Caco-2 (cell line): ENCODE data around the gene C5orf24. TPM values are rescaled to one million over a fixed set of nuclear protein-coding genes. Genes with fewer than 3 reads are reported as not detected.
A peak's percentile ranks its signal among the peaks of the same experiment; 100 is the strongest.

Source experiments
- Bru-seq: library from RNA; stranded (reverse); fragments of 400-500 nt; gene quantifications from one replicate; lab custom pipeline; 2021; lab: Mats Ljungman, UMichigan
- BruChase-seq, 2 experiments: library from RNA; stranded (reverse); fragments of 400-500 nt; gene quantifications; one replicate each; lab custom pipeline; 2021; lab: Mats Ljungman, UMichigan
- BruUV-seq: library from RNA; stranded (reverse); fragments of 400-500 nt; replicated peaks from 2 replicates; lab custom pipeline; 2021; lab: Mats Ljungman, UMichigan
- CTCF ChIA-PET: fragments of 300-600 bp; sonication (Branson Sonifier 250); formaldehyde crosslinking; loops from one replicate; lab custom pipeline; 2022; ENCODE audit warnings: antibody characterized with exemption; lab: Charles Lee
- POLR2A ChIA-PET: fragments of 300-600 bp; sonication (Branson Sonifier 250); formaldehyde crosslinking; loops from one replicate; lab custom pipeline; 2022; ENCODE audit warnings: antibody characterized with exemption; lab: Charles Lee
- DNase-seq, 2 experiments: peaks; one replicate each; pipeline versions ENCODE4 v3.0.0 to v3.0.0-alpha.2; 2020 to 2022
- H3K27me3 ChIP-seq: replicated peaks from 2 replicates; pipeline ENCODE4 v1.6.0; 2011; ENCODE audit warnings: low read length; ENCODE audit not compliant: control insufficient read depth, insufficient read depth
- H3K36me3 ChIP-seq: 2 replicates; pipeline ENCODE4 v1.5.1; 2011; ENCODE audit warnings: low read length; ENCODE audit not compliant: control insufficient read depth, insufficient read depth
- H3K4me1 ChIP-seq: fragments of 250-450 bp; sonication (Bioruptor Pico); 2 replicates; pipeline ENCODE4 v1.5.1; 2020; ENCODE audit warnings: mild to moderate bottlenecking
- H3K4me3 ChIP-seq: 2 replicates; pipeline ENCODE4 v1.5.1; 2011; ENCODE audit warnings: low read depth, mild to moderate bottlenecking, control low read depth, low read length
- H3K9me3 ChIP-seq: fragments of 250-450 bp; sonication (Bioruptor Pico); 2 replicates; pipeline ENCODE4 v1.5.1; 2020; ENCODE audit warnings: mild to moderate bottlenecking, moderate library complexity
- H3K27ac Mint-ChIP-seq: one replicate; pipeline ENCODE4 v1.8.0; 2022; ENCODE audit warnings: mixed read lengths; ENCODE audit not compliant: unreplicated experiment
- H3K27me3 Mint-ChIP-seq: one replicate; pipeline ENCODE4 v1.8.0; 2022; ENCODE audit warnings: mixed read lengths; ENCODE audit not compliant: insufficient read depth, unreplicated experiment
- H3K36me3 Mint-ChIP-seq: one replicate; pipeline ENCODE4 v1.8.0; 2022; ENCODE audit warnings: mild to moderate bottlenecking, mixed read lengths; ENCODE audit not compliant: insufficient read depth, unreplicated experiment
- H3K4me1 Mint-ChIP-seq: one replicate; pipeline ENCODE4 v1.8.0; 2022; ENCODE audit warnings: low read depth, mixed read lengths; ENCODE audit not compliant: unreplicated experiment
- H3K4me3 Mint-ChIP-seq: one replicate; pipeline ENCODE4 v1.8.0; 2022; ENCODE audit warnings: mild to moderate bottlenecking, moderate library complexity, mixed read lengths; ENCODE audit not compliant: unreplicated experiment
- H3K9me3 Mint-ChIP-seq: one replicate; pipeline ENCODE4 v1.8.0; 2022; ENCODE audit warnings: mixed read lengths; ENCODE audit not compliant: unreplicated experiment
- CTCF ChIP-seq, 2 experiments: fragments of 200-600 bp in 1 of 2; IDR thresholded peaks; 1 replicate in 1 of 2; 2 replicates in 1 of 2; pipeline versions ENCODE4 v1.5.1 to v1.8.0; 2011 to 2022; ENCODE audit warnings: antibody characterized with exemption in 1 of 2, control low read depth in 1 of 2, inconsistent platforms in 1 of 2, low read depth in 1 of 2, low read length in 1 of 2, mild to moderate bottlenecking in 1 of 2, moderate library complexity in 1 of 2; ENCODE audit not compliant: insufficient read depth in 1 of 2, severe bottlenecking in 1 of 2, unreplicated experiment in 1 of 2
- intact Hi-C: fragments of 100-400 bp; cut with micrococcal nuclease; formaldehyde crosslinking; loops from one replicate; pipeline ENCODE4 v1.10.0; 2022; ENCODE audit not compliant: unreplicated experiment
- long read RNA-seq: library from polyadenylated mRNA; stranded (forward); transcript quantifications from one replicate; pipeline ENCODE4 v2.0.0, GENCODE V29; 2022
- total RNA-seq: library from RNA; stranded (reverse); gene quantifications from 2 replicates; pipeline ENCODE4 v1.2.3, GENCODE V29; 2022

The C5orf24 gene
- total RNA-seq (41.2 and 48.7 TPM in 2 replicates), Bru-seq, nascent RNA (percentile 92 among the genes with signal in this experiment), BruChase-seq, experiment 1, labeled RNA remaining after a 2-hour chase (percentile 97 among the genes with signal in this experiment), BruChase-seq, experiment 2, labeled RNA remaining after a 6-hour chase (percentile 94 among the genes with signal in this experiment)
- long read RNA-seq, full-length matches to known transcripts: 23 of 29 reads
- long read RNA-seq, partial matches to known transcripts: 0 of 29 reads
- long read RNA-seq, other reads (novel, unspliced or antisense): 6 of 29 reads

DNA sequence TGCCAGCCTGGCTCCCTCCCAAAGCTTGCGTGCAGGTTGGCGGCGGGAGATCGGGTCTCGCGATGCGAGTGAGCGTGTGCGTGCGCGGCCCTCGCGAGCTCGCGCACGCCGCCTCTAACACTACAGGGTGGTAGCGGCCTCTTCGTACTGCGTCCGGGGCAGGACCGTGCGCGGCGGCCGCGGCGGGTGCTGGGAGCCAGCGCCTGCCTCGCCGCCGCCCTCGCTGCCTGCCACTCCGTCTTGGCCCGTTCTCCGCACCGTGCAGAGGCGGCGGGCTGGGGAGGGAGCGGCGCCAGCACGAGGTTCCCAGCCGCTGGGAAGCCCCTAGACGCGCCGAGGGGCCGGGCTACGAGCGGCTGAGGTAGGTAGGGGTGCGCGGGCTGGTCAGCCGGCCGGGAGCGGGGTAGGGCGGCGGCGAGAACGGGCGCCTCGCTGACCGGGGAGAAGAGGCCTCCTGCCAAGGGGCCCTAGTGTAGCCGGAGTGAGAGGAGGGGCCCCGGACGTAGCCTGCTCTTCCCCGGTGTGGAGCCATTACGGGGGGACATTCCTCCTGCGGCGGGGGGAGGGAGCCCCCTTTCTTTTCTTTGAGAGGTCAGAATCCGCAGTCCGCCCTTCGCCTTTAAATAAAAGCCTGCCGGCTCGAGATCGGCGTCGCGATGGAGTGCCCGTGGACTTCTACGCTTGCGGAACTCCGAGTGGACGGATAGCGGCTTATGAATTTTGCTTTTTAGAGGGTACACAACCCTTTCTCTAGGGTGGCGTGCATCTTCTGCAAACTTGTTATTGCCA is at the start of gene C5orf24:
TSS of gene C5orf24 (plus strand) at position 117 of the 789 bp plus-strand sequence. CDS start 8,933 bp downstream, outside the sequence.
- H3K4me1 Mint-ChIP-seq: peaks cover 6% of the 10 kb centered on the region
- ChIA-PET POLR2A (interaction anchor here (0.5 to 1.1 kb wide), 10 partner anchors 14 to 429 kb away, joined by 3 to 12 read pairs (median 4); partner anchors contain the start of genes CAMLG, PCBD2 and TXNDC15), CTCF (interaction anchor here (0.6 to 1.0 kb wide), 3 partner anchors 8 to 108 kb away, joined by 3 to 4 read pairs (median 4); partner anchors contain the start of gene CAMLG)
- BruUV-seq: no TSS peak
- intact Hi-C loops: loop anchor here (1.0 to 2.0 kb wide), 4 partner anchors 28 to 107 kb away; partner anchors contain the start of genes CAMLG, DDX46, PCBD2 and TXNDC15
- no peaks in the 10 kb centered on the region for H3K27me3 Mint-ChIP-seq
- no peaks in the 10 kb centered on the region for H3K27me3 ChIP-seq
- no peaks in the 10 kb centered on the region; the same call in 1 of the 2 replicates for H3K36me3 ChIP-seq
- peak; percentile 93 to 94 for DNase-seq
- peak within 1 kb of the TSS; percentile 97 for H3K4me3 Mint-ChIP-seq
- H3K4me1 ChIP-seq: peaks cover 13% of the 10 kb centered on the region; the same call in 1 of the 2 replicates
- H3K9me3 Mint-ChIP-seq: no peaks in the 10 kb centered on the region
- TF ChIP-seq CTCF (IDR thresholded peaks at IDR 0.05; ENCODE audit: insufficient read depth in 1 of 2, low read depth in 1 of 2, low read length in 1 of 2, severe bottlenecking in 1 of 2, unreplicated experiment in 1 of 2): no peak
- peak within 1 kb of the TSS; percentile 96 for H3K4me3 ChIP-seq
- H3K36me3 Mint-ChIP-seq: peaks cover 61% of the 10 kb centered on the region
- H3K9me3 ChIP-seq: no peaks in the 10 kb centered on the region
- H3K27ac Mint-ChIP-seq: peak within 1 kb of the TSS; percentile 97

DNA sequence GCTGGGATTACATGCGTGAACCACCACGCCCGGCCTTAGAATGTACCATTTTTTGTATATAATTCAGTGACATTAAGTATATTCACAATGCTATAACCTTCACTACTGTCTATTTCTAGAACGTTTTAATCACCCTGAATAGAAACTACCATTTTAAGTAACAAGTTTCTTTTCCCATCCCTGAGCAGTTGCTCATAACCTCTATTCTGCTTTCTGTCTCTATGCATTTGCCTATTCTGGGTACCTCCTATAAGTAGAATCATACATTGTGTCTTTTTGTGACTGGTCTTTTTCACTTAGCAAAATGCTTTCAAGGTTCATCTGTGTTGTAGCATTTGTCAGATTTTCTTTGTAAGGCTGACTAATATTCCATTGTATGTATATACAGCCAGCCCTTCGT is 47.3 kb upstream of the C5orf24 start:
- Histone ChIP-seq H3K4me3 (no peak overlapping the region), H3K4me1 (no peaks in the 10 kb centered on the region), H3K9me3 (no peaks in the 10 kb centered on the region), H3K27me3 (no peaks in the 10 kb centered on the region), H3K36me3 (no peaks in the 10 kb centered on the region; the same call in 1 of the 2 replicates)
- TF ChIP-seq CTCF (IDR thresholded peaks at IDR 0.05; ENCODE audit: insufficient read depth in 1 of 2, low read depth in 1 of 2, low read length in 1 of 2, severe bottlenecking in 1 of 2, unreplicated experiment in 1 of 2): no peak
- no peak overlapping the region for H3K27ac Mint-ChIP-seq
- no peaks in the 10 kb centered on the region for H3K4me1 Mint-ChIP-seq
- H3K36me3 Mint-ChIP-seq: peaks cover 90% of the 10 kb centered on the region
- intact Hi-C loops: no loop called here
- POLR2A ChIA-PET: no interaction called here
- no peak overlapping the region for H3K4me3 Mint-ChIP-seq
- no peak for DNase-seq
- H3K9me3 Mint-ChIP-seq: no peaks in the 10 kb centered on the region
- no peaks in the 10 kb centered on the region for H3K27me3 Mint-ChIP-seq
- no TSS peak for BruUV-seq
- CTCF ChIA-PET: no interaction called here

GRCh38 chr5:134803821-134804220 is 41.9 kb upstream of the C5orf24 start:
- TF ChIP-seq CTCF (IDR thresholded peaks at IDR 0.05; ENCODE audit: insufficient read depth in 1 of 2, low read depth in 1 of 2, low read length in 1 of 2, severe bottlenecking in 1 of 2, unreplicated experiment in 1 of 2): no peak
- Histone ChIP-seq H3K9me3 (no peaks in the 10 kb centered on the region), H3K4me1 (no peaks in the 10 kb centered on the region), H3K4me3 (no peak overlapping the region), H3K36me3 (peaks cover 1% of the 10 kb centered on the region), H3K27me3 (no peaks in the 10 kb centered on the region)
- intact Hi-C loops: loop anchor here (10.0 kb wide), 1 partner anchor 101 kb away; the partner anchor contains the start of gene PCBD2
- H3K4me1 Mint-ChIP-seq: no peaks in the 10 kb centered on the region
- H3K9me3 Mint-ChIP-seq: no peaks in the 10 kb centered on the region
- no peak overlapping the region for H3K27ac Mint-ChIP-seq
- CTCF ChIA-PET: no interaction called here
- POLR2A ChIA-PET: interaction anchor here (0.5 kb wide), 1 partner anchor 429 kb away, joined by 3 read pairs; no protein-coding TSS in a partner anchor
- H3K4me3 Mint-ChIP-seq: no peak overlapping the region
- H3K36me3 Mint-ChIP-seq: peaks cover 79% of the 10 kb centered on the region
- DNase-seq: no peak
- no peaks in the 10 kb centered on the region for H3K27me3 Mint-ChIP-seq
- no TSS peak for BruUV-seq
